Measurements from ENCODE around the gene DRAM1.

- TF ChIP-seq, protein P1, sequence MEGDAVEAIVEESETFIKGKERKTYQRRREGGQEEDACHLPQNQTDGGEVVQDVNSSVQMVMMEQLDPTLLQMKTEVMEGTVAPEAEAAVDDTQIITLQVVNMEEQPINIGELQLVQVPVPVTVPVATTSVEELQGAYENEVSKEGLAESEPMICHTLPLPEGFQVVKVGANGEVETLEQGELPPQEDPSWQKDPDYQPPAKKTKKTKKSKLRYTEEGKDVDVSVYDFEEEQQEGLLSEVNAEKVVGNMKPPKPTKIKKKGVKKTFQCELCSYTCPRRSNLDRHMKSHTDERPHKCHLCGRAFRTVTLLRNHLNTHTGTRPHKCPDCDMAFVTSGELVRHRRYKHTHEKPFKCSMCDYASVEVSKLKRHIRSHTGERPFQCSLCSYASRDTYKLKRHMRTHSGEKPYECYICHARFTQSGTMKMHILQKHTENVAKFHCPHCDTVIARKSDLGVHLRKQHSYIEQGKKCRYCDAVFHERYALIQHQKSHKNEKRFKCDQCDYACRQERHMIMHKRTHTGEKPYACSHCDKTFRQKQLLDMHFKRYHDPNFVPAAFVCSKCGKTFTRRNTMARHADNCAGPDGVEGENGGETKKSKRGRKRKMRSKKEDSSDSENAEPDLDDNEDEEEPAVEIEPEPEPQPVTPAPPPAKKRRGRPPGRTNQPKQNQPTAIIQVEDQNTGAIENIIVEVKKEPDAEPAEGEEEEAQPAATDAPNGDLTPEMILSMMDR (conservative IDR thresholded peaks at IDR 0.05; ENCODE audit: low read depth, low read length) = no peak
- no peak for TF ChIP-seq POLR2A (IDR thresholded peaks at IDR 0.05; ENCODE audit: low read depth, low read length)
- TF ChIP-seq MXI1 (IDR thresholded peaks at IDR 0.05; ENCODE audit: borderline replicate concordance, low read depth, low read length) = no peak
- TF ChIP-seq, protein P2, sequence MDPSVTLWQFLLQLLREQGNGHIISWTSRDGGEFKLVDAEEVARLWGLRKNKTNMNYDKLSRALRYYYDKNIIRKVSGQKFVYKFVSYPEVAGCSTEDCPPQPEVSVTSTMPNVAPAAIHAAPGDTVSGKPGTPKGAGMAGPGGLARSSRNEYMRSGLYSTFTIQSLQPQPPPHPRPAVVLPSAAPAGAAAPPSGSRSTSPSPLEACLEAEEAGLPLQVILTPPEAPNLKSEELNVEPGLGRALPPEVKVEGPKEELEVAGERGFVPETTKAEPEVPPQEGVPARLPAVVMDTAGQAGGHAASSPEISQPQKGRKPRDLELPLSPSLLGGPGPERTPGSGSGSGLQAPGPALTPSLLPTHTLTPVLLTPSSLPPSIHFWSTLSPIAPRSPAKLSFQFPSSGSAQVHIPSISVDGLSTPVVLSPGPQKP (IDR thresholded peaks at IDR 0.05; ENCODE audit: borderline replicate concordance, low read depth, low read length) = no peak
- no peak for TF ChIP-seq RAD21 (IDR thresholded peaks at IDR 0.05; ENCODE audit: low read length)
- TF ChIP-seq MAZ (IDR thresholded peaks at IDR 0.05; ENCODE audit: borderline replicate concordance, low read depth, low read length) = no peak
- TF ChIP-seq CEBPB (IDR thresholded peaks at IDR 0.05; ENCODE audit: low read depth, low read length) = no peak
- TF ChIP-seq BHLHE40 (IDR thresholded peaks at IDR 0.05; ENCODE audit: low read depth, low read length) = no peak
- TF ChIP-seq FOS (IDR thresholded peaks at IDR 0.05; ENCODE audit: low read depth, low read length) = no peak
Observed at GRCh38 chr12:101968770-101969169, 91.4 kb downstream of the DRAM1 start.

All from IMR-90 (cell line).